Ureter (tissue), 1 donor: ENCODE data around the gene RPA4. TPM values are rescaled to one million over a fixed set of nuclear protein-coding genes. Genes with fewer than 3 reads are reported as not detected.

Source experiments
- total RNA-seq: library from RNA; stranded (reverse); gene quantifications from one replicate; pipeline ENCODE4 v1.2.4, GENCODE V29; 2023
- donor health status: DM: yes; HTN: yes; CAD: no.

RPA4 gene
- total RNA-seq, 1 donor from 2014 or later: 2.6 TPM

Other genes with a start within 250 kb of the RPA4 start
- 32.5 TPM for gene DIAPH2, start 199.1 kb upstream of the RPA4 start, total RNA-seq